Tongue (tissue), 2 donors: Measurements from ENCODE around the gene LYSMD4. TPM values are rescaled to one million over a fixed set of nuclear protein-coding genes. Genes with fewer than 3 reads are reported as not detected.

Experiments
- DNase-seq: peaks from one replicate; pipeline ENCODE4 v3.0.0-alpha.2; 2015
- total RNA-seq: library from RNA; depleted of rRNA; stranded (reverse); fragments of >200 nt; gene quantifications from one replicate; pipeline ENCODE4 v1.2.3, GENCODE V29; 2014

The LYSMD4 gene
- total RNA-seq, 1 donor from 2014 or later, result 35.4 TPM

DNA sequence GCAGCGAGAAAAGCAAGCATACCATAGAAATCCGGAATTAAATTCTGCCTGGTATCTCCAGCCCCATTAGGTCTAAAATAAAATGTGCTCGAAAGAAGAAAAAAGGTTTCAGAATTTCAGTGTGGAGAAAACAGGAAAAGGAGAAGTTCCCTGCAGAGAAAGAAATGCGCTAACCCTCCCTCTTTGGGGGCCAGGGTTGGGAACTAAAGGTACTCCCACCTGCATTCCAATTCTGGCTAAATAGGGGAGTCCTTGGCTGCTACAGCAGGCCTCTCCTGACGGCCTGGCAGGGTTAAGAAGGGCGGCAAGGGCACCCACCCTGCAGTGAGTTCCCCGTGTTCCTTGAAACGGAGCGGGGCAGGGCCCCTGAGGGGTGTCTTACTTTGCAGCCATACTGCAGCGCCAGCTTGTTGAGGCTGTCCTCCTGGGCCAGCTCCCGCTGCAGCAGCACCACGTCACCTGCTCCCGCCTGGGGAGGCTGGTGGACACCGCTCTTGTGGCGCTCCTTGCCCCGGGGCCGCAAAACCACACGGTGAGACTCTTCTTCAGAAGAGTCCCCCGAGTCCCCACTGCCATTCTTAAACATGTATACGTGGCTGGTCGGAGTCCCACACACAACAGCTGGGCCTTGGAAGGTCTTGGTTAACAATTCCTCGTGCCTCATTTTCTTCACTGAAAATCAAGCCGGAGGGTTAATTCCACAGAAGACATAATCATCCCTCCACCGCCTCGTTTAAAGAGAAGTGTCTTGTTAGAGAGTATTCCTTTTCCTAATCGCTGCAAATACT, 1.7 kb downstream of the LYSMD4 start:
- no peak for DNase-seq

GRCh38 chr15:99729920-99730319, 3.3 kb downstream of the LYSMD4 start:
- DNase-seq, result peak; percentile 84

- DNase-seq, result no peak
These were observed 3.9 kb downstream of the LYSMD4 start for GRCh38 chr15:99729327-99729726.

DNA sequence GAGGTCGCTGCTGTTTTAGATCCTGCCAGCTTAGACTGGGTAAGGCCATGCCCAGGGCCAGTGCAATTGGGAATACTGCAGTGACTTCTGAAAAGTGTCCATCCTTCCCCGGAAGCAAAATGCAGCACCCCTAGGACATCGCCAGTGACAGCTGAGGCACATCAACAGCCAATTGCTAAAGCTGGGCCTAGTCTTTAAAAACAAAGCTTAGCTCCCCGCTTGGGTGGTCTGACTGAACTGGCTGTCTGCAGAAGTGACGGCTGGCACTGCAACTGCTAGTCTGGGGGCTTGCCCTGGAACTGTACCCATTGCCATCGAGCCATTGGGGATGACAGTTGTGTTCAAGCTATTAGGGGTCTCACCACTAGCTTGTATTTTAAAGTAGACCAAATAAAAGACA, 4.3 kb downstream of the LYSMD4 start:
- peak; percentile 51 for DNase-seq

GRCh38 chr15:99727733-99728132, 5.5 kb downstream of the LYSMD4 start:
- no peak for DNase-seq

DNA sequence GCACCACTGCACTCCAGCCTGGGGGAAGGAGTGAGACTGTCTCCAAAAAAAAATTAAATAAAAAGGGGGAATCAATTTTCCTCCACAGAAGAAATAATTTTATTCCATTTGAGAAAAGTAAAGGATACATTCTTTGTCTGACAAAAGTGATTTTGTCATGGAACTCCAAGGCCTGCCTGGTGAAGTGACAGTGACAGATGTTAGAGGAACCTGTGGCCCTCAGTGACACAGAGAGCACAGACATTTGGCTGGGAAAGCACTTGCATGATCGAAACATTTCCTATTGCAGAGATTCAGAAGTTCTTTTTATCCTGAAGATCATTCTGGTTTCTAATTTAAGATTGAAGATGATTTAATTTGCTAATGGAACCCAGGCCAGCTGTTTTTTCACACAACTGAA, 5.9 kb downstream of the LYSMD4 start:
- DNase-seq, result no peak

- DNase-seq, result no peak
These were observed 6.9 kb downstream of the LYSMD4 start for GRCh38 chr15:99726333-99726732.

DNA sequence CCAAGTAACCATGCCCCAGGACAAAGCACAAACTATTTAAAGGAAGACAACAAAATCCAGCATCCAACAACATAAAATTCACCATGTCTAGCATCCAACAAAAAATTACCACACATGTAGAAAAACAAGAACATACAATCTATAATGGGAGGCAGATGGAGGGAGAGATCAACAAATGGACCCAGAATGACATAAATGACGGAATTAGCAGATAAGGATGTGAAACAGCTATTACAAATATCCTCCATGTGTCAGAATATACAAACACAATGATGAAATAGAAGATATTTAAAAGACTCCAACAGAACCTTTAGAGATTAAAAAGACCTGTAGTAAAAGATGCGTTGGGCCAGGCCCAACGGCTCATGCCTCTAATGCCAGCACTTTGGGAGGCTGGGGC, 10.8 kb downstream of the LYSMD4 start:
- DNase-seq, result no peak

DNA sequence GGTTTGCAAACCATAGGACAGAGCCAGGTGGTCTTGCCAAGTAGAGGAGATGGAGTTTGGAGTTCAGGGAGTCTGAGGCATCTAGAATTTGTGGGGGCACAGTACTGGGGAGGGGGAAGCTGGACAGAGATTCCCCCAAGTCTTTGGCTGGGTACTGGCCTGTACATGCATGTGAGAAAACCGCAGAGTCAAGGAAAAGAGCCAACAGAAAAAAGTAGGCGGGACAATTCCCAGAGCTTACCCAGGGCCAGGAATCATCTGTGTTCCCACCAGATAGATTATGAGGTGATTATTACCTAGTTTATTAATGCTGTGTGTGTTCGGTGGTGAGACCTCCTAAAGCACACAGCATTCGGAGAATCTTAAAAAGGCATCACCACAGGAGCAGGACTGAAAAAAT, 11.3 kb downstream of the LYSMD4 start:
- no peak for DNase-seq

DNA sequence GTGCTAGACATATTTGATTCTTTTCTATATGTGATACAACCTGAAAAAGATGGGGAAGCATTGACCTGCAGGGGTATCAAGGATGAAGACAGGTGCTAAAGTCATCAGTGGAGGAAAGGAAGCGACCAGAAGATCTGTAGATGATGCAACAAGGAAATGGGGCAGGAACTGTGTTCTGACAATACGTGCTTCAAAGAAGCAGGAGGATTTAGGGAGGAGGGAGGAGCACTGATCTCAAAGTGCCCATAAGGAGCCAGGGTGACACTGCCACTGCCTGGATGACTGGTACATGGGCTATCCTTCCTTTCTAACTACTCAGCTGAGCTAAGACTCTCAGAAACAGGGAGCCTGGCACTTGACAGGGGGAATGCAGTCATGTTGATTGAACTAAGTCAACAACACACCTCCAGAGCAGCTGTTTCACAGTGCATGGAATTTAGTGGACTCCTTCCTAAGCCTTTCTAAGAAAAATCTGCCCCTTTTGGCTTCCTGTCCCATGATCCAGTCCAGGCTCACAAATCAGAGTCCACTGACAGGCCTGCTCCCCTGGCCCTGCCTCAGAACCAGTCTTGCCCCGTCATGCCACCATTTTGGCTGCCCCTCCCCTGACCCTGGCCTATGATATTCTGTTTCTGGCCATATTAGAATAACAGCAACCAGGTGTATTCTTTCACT, 12.0 kb downstream of the LYSMD4 start:
- no peak for DNase-seq

- DNase-seq, result no peak
These were observed 12.7 kb downstream of the LYSMD4 start for GRCh38 chr15:99720533-99720932.

- DNase-seq, result no peak
These were observed 14.1 kb downstream of the LYSMD4 start for GRCh38 chr15:99719096-99719541.

- DNase-seq, result peak; percentile 70
These were observed 14.8 kb downstream of the LYSMD4 start for GRCh38 chr15:99718421-99718820.

- peak; percentile 85 for DNase-seq
These were observed 15.9 kb downstream of the LYSMD4 start for GRCh38 chr15:99717161-99718009.

DNA sequence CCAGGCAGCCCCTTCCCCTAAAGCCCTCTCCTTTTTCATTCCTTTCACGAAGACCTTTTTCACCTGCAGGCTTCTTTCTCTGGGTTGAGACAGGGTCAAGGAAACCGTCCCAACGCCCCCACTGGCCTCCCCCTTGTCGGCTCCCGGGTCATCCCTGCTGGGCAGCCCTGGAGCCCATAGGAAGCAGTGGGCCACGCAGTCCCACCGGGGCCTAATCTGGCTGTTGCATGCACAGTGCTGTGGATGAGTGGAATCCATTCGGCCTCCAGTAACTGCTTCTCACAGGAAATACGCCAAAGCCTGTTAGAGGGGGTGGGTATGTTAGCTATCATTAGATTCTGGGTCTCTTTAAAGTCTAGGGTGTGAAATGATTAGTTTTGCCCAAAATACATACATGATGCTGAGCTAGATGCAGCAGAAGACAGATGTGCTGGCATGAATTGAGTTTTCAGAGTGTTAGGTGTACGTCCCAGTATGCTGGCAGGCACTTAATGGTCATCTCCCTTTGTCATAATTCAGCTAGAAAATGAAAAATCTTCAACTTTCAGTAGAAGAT, 16.6 kb downstream of the LYSMD4 start:
- DNase-seq, result no peak

GRCh38 chr15:99712415-99712814, 20.8 kb downstream of the LYSMD4 start:
- no peak for DNase-seq

DNA sequence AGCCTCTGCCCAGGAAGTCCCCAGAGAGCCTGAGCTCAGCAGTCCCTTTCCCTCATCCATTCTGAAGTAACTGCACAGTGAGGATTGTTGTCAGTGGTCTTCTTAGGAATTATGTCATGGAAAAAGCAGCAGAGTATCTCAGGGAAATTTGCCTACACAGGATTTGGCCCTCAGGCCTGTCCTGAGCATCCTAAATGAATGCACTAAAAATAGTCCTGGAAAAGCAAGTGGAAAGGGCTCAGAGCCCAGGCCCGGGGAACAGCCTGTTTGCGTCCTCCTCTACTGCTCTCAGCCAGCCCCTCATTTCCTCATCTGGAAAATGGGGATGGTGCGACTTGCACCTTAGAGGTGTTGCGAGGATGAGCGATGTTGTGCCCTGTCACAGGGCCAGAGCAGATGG, 21.6 kb downstream of the LYSMD4 start:
- DNase-seq, result peak; percentile 50

- no peak for DNase-seq
These were observed 23.8 kb downstream of the LYSMD4 start for GRCh38 chr15:99709243-99709986.

DNA sequence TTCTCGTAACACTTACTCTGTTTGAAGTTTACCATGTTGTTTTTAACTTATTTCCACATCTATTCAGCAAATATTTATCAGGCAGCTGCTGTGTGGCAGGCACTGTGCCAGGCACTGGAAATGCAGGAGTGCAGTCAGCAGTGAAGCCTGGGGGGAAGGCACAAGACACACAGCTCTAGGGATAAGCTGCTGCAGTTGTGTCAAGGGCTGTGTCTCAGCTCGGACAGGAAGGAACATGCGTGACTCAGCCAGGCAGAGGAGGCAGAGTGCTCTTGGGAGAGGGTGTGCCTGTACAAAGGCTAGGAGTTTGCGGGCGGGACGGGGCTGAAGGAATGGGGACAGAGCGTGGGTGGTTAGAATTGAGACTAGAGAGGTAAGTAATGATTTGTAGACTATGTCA, 24.7 kb downstream of the LYSMD4 start:
- DNase-seq, result peak; percentile 67

- DNase-seq, result peak; percentile 64
These were observed 25.6 kb downstream of the LYSMD4 start for GRCh38 chr15:99707473-99708270.
